ENCODE results near the gene SPON2.

DNA sequence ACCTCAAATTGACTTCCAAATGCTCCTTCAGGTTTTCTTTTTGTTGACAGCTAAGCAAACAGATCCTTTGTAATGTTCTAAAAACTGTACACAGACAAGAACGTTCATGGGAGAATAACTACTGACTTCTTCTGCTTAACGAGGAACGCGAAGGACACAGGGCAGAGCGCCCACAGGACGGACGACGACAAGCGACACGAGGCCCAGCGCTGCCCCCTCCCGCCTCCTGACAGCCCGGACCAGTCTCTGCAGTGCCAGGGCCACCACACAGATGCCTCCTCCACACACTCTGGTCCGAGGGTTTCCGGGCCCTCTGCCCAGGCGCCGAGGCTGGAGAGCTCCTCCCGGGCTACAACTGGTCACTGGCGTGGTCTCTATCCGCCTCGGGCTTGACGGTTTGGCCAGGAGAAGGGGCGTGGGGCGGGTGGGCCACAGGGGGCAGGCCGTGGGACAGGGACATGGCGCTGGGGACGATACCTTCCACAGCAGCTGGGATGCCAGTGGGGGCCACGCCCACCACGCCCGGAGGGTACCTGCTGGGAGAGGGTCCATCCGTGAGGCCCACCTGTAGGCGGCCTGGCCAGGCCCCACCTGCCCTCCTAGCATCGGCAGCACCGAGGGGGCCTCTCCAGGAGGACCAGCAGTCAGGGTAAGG is 39.6 kb upstream of the SPON2 start:
- TF ChIP-seq, protein P1, sequence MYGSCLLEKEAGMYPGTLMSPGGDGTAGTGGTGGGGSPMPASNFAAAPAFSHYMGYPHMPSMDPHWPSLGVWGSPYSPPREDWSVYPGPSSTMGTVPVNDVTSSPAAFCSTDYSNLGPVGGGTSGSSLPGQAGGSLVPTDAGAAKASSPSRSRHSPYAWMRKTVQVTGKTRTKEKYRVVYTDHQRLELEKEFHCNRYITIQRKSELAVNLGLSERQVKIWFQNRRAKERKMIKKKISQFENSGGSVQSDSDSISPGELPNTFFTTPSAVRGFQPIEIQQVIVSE (CRISPR knock-in tag; IDR thresholded peaks at IDR 0.05; ENCODE audit: borderline replicate concordance): no peak
- TF ChIP-seq ZNF121 (CRISPR knock-in tag; IDR thresholded peaks at IDR 0.05): no peak
- TF ChIP-seq, protein P2, sequence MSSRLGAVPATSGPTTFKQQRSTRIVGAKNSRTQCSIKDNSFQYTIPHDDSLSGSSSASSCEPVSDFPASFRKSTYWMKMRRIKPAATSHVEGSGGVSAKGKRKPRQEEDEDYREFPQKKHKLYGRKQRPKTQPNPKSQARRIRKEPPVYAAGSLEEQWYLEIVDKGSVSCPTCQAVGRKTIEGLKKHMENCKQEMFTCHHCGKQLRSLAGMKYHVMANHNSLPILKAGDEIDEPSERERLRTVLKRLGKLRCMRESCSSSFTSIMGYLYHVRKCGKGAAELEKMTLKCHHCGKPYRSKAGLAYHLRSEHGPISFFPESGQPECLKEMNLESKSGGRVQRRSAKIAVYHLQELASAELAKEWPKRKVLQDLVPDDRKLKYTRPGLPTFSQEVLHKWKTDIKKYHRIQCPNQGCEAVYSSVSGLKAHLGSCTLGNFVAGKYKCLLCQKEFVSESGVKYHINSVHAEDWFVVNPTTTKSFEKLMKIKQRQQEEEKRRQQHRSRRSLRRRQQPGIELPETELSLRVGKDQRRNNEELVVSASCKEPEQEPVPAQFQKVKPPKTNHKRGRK (CRISPR knock-in tag; IDR thresholded peaks at IDR 0.05; ENCODE audit: borderline replicate concordance): no peak
- TF ChIP-seq CREB1 (CRISPR knock-in tag; IDR thresholded peaks at IDR 0.05): no peak
- TF ChIP-seq CTCF (IDR thresholded peaks at IDR 0.05): no peak
- TF ChIP-seq SP1 (CRISPR knock-in tag; conservative IDR thresholded peaks at IDR 0.05): no peak
- TF ChIP-seq USF1 (CRISPR knock-in tag; IDR thresholded peaks at IDR 0.05): no peak
- no peak for TF ChIP-seq ELF4 (CRISPR knock-in tag; IDR thresholded peaks at IDR 0.05; ENCODE audit: low read depth)
- TF ChIP-seq GABPB1 (CRISPR knock-in tag; IDR thresholded peaks at IDR 0.05): no peak
- TF ChIP-seq ZNF232 (CRISPR knock-in tag; IDR thresholded peaks at IDR 0.05): no peak
